GM19351 (cell line): ENCODE measurements around the gene NCAM1.

Source experiments
- ATAC-seq: cut with Tn5 transposase; IDR thresholded peaks from one replicate; pipeline ENCODE4 v1.9.1; 2021; ENCODE audit warnings: mild to moderate bottlenecking, moderate library complexity; ENCODE audit not compliant: unreplicated experiment

NCAM1 gene

DNA sequence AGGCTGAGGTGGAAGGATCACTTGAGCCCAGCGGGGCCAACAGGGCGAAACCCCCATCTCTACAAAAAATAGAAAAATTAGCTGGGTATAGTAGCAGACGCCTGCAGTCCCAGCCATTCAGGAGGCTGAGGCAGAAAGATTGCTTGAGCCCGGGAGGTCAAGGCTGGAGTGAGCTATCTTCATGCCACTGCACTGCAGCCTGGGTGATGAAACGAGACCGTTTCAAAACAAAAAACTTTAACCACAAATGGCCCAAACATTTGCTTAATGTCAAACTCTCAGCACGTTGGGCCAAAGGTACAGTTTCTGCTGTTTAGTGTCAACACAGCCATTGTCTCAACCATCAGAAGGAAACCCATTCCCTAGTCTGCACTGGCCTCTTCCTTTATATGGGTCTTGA, 284.0 kb downstream of the NCAM1 start:
- no peak for ATAC-seq

DNA sequence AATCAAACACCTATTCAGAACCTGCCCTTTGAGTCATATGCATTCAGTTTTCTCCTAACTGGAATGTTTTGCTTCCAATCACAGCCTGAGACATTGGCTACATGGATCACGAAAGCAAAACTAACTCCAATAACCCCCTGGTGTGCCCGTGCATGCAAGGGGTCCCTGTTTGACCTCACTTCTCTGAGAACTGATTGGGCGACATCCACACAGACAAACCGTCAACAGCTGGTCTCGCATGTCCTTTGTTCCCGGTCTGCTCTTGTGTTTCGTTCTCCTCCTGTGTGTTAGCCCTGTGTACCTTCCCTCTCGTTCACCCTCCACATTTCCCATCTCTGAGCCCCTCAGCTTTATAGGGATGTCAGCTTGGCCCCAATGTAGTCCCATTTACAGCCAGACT, 286.0 kb downstream of the NCAM1 start:
- no peak for ATAC-seq

DNA sequence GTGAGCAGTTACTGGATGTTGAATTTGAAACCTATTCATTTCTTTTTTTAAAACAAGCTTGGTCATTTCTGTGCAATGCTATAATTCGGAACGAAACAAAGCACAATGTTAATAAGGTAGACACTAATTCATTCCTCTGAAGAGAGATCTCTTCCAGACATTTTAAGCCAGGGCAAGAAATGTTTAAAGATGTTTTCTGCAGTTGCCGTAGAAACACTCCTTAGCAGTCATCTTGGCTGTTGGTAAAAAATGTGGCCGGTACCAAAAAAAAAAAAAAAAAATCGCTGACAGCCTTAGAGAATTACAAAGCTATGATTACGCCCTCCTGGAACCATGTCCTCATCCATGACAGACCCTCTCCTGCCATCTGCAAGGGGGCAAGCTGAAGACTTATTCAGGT, 286.7 kb downstream of the NCAM1 start:
- ATAC-seq = no peak

DNA sequence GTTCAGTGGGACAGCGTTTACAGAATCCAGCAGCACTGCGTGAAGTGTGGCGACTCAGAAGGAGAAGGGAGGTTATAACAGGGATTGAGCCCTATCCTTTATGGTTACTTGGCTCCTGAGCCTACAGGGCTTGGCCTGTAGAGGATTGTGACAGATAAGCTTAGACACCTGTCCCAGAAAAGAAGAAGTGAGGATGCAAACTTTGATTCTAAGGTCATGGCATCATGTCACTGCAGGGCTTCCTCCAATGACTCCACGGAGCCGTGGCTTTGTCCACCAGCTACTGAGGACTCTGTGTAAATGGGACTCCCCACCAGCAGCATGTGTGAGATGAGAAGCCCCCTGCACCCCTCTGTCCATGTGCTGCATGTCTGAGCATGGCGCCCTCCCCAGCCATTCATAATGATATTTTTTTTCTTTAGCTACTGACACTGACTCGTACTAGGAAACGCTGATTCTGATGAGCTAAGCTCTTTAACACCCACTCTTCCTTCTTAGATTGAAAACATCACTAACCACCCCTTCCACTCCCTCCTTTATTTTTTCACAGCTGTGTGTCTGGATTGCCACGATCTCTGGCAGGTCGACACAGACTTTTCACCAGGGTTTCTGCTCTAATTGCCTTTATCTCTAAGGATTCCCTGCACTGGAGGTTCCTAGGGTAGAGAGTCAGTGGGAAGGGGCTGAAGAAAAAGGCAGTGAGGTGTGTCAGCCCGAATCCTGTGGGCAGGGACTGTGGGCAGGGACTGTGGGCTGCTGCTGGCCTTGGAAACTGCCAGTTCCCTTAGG, 287.7 kb downstream of the NCAM1 start:
- ATAC-seq = no peak

DNA sequence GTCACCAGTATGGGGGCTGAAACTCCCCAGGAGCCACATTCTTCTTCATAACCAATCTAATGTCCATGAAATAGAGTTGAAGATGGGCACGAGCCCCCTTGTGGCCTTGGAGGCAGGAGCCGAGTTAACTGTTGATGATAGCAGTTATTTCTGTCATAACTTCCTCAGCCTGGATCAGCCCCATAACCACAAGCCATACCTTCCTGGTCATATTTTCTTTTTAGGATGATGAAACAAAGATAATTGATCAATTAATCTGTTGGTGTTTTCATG, 288.2 kb downstream of the NCAM1 start:
- ATAC-seq = no peak

DNA sequence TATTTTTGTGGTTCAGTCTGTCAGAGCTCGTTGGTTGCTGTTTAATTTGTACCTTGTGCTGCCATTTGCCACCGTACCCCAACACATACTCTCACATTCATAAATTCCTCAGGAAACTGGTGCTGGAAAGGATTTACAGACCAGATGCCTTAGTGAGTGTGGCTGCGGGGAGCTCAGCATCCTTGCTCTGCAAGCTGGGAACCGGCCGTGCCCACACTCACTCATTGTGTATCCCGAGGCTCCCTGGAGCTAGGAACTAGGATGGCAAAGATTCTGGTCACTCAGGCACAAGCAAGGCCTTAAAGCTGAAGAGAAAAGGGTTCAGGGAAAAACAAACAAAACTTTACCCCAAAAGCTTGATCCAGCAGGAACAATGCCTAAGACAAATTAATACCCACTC, 288.6 kb downstream of the NCAM1 start:
- ATAC-seq = no peak

DNA sequence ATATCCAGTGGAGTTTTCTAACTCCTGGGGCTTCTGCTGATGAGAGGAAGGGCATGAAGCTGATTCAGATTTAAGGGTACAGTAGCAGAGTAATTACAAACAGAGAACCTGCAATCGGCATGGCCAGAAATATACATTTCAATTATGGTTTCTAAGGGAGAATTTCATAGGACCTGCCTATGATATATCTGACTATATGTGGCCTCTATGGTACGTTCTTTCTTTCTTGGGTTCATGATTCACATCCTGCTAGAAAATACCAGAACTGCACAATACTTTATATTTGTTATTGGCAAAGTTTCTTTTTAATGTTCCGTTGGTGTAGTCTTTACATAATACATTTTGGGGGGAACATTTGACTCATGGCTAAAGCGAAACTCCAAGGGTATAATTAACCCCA, 290.1 kb downstream of the NCAM1 start:
- no peak for ATAC-seq

DNA sequence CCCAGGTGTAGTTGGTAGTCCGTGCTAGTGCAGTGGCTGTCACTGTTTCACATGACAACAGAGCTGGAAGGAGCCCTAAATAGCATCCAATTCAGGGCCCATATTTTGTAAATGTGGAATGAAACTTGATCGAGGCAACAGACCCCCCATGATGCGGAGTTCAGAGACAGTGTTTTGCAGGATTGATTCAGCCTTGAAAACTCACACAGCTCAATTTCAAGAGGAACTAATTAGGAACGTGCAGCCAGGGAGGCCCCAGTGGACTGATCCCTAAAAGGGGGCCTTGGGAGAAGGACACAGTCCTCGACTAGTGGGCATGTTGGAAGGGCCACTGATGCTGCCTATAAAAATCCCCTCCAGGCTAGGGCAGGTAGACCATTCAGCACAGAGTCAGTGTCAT, 292.2 kb downstream of the NCAM1 start:
- no peak for ATAC-seq

GRCh38 chr11:113255096-113255495, 293.9 kb downstream of the NCAM1 start:
- ATAC-seq = no peak

DNA sequence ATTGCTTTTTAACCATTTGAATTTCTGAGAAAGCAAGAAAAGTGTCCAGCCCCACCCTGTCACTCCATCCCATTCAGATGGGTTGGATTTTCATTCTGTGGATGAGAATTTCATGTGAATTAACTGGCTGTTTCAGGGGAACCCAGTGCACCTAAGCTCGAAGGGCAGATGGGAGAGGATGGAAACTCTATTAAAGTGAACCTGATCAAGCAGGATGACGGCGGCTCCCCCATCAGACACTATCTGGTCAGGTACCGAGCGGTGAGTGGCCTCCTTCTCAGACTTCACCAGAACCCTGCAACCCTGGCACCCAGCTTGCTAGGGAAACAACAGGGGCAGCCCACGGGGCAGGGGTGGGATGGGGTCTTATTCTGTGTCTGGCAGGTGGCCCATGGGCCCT, 294.5 kb downstream of the NCAM1 start:
- ATAC-seq = no peak

DNA sequence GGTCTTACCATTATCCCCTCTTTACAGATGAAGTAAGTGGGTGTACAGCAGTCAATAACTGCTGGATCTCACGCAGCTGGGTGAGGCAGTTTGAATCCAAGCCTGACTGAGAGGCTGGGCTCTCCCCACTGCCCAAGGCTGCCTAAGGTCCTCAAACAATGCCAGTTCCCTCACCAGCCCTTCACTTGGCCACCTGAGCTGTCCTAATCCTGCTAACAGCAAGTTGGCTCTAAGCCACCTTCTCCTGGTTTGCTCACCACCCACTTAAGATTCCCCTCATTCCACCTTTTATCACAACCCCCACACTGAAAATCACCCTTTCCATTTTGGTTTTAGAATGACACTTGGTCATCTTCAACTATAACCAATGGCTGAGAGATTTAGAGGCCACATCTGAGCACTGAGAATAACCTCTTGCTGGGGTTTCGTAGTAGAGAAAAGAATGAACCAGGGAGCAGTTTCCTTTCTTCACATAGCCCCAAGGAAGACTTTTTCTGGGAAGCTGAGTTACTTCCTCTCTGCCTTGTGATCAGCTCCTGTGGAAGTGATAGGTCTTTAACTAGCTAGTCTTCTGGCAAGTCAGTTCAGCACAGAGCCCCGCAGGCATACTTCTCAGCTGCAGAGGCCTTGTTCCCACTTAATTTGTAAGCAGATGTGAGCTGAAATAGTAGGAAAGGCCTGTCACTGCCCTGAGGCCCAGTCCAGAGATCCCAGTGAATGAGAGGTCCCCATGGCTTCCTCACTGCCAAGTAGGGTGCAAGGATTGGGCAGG, 295.4 kb downstream of the NCAM1 start:
- no peak for ATAC-seq

- ATAC-seq = no peak
Observed at GRCh38 chr11:113260096-113260425, 298.8 kb downstream of the NCAM1 start.

- ATAC-seq = no peak
Observed at GRCh38 chr11:113260541-113260940, 299.3 kb downstream of the NCAM1 start.

GRCh38 chr11:113261709-113262475, 300.7 kb downstream of the NCAM1 start:
- ATAC-seq = no peak

GRCh38 chr11:113262594-113262993, 301.4 kb downstream of the NCAM1 start:
- no peak for ATAC-seq

GRCh38 chr11:113263458-113264259, 302.4 kb downstream of the NCAM1 start:
- no peak for ATAC-seq

- ATAC-seq = no peak
Observed at GRCh38 chr11:113265362-113265761, 304.1 kb downstream of the NCAM1 start.

DNA sequence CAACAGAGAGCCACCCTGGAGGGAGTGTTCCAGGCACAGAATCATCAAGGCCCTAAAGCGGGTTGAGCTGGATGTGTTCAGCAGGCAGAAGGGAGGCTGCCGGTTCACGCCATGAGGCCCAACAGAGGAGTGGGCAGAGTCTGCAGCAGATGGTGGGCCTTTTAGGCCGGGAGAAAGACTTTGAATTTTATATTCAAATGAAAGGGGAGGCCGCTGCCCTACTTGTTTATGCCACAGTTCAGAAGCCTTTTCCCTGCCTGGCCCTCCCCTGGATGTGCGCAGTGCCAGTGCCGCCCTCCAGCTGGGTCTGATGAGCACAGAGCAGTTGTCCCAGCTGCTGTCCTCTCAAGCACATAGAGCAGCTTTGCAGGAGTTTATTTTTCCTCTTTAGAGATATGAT, 306.3 kb downstream of the NCAM1 start:
- ATAC-seq = no peak

GRCh38 chr11:113269096-113269495, 307.9 kb downstream of the NCAM1 start:
- ATAC-seq = no peak

- no peak for ATAC-seq
Observed at GRCh38 chr11:113269636-113270035, 308.4 kb downstream of the NCAM1 start.

DNA sequence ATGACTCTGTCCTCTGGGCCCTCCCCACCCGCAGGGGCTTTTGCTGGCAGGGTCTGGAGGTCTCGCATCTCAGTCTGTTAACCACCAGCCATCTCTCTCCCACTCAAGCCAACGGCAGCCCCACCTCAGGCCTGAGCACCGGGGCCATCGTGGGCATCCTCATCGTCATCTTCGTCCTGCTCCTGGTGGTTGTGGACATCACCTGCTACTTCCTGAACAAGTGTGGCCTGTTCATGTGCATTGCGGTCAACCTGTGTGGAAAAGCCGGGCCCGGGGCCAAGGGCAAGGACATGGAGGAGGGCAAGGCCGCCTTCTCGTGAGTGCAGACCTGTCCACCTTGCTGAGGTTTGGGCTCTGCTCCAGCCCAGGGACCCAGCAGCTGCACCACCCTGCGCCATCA, 308.9 kb downstream of the NCAM1 start:
- ATAC-seq = no peak
